Mesenchymal stem cell (in vitro differentiated cells and primary cell): ENCODE data around the gene TRPM3.
"Not testable (repeated sequence)": the region's sequence is repeated elsewhere in the genome, so short reads cannot be mapped to it uniquely, and the experiment has no call there.

Source experiments
- DNase-seq: peaks from one replicate; pipeline ENCODE4 v3.0.0-alpha.2; 2013
- H2AFZ ChIP-seq: one replicate; pipeline ENCODE4 v1.6.1; 2013; ENCODE audit warnings: low read depth, mild to moderate bottlenecking, control low read depth, inconsistent platforms, low read length, moderate library complexity
- H2AK5ac ChIP-seq: 2 replicates; pipeline ENCODE4 v1.6.1; 2013; ENCODE audit warnings: low read length, moderate library complexity, mild to moderate bottlenecking, inconsistent platforms; ENCODE audit not compliant: severe bottlenecking
- H2BK120ac ChIP-seq: one replicate; pipeline ENCODE4 v1.6.1; 2013; ENCODE audit warnings: low read depth, mild to moderate bottlenecking, inconsistent platforms, low read length, moderate library complexity
- H2BK12ac ChIP-seq, 2 experiments: one replicate each; pipeline ENCODE4 v1.6.1; 2013; ENCODE audit warnings: inconsistent platforms in 2 of 2, low read length in 2 of 2, mild to moderate bottlenecking in 2 of 2, moderate library complexity in 2 of 2, control low read depth in 1 of 2
- H2BK15ac ChIP-seq: one replicate; pipeline ENCODE4 v1.6.1; 2013; ENCODE audit warnings: mild to moderate bottlenecking, low read depth, inconsistent platforms; ENCODE audit not compliant: poor library complexity, severe bottlenecking
- H2BK5ac ChIP-seq: 2 replicates; pipeline ENCODE4 v1.6.1; 2013; ENCODE audit warnings: low read depth, mild to moderate bottlenecking, low read length, control low read depth, inconsistent platforms; ENCODE audit not compliant: poor library complexity, severe bottlenecking
- H3K14ac ChIP-seq, 2 experiments: one replicate each; pipeline ENCODE4 v1.6.1; 2013; ENCODE audit warnings: inconsistent platforms in 2 of 2, low read length in 2 of 2, control low read depth in 1 of 2, mild to moderate bottlenecking in 1 of 2, moderate library complexity in 1 of 2
- H3K18ac ChIP-seq, 2 experiments: one replicate each; pipeline ENCODE4 v1.6.1; 2013; ENCODE audit warnings: inconsistent platforms in 2 of 2, low read length in 2 of 2, control low read depth in 1 of 2, low read depth in 1 of 2, mild to moderate bottlenecking in 1 of 2
- H3K23ac ChIP-seq, 2 experiments: one replicate each; pipeline ENCODE4 v1.6.1; 2013; ENCODE audit warnings: inconsistent platforms in 2 of 2, low read length in 2 of 2, mild to moderate bottlenecking in 2 of 2, moderate library complexity in 2 of 2, control low read depth in 1 of 2
- H3K27ac ChIP-seq: 2 replicates; pipeline ENCODE4 v1.5.1; 2013; ENCODE audit warnings: mild to moderate bottlenecking, moderate library complexity, low read length, control low read depth, inconsistent platforms; ENCODE audit not compliant: poor library complexity, severe bottlenecking
- H3K27me3 ChIP-seq, 2 experiments: 2 replicates each; pipeline versions ENCODE4 v1.6.1 to v1.7.0; 2013; ENCODE audit warnings: low read length in 2 of 2, mild to moderate bottlenecking in 2 of 2, moderate library complexity in 2 of 2, control low read depth in 1 of 2, inconsistent platforms in 1 of 2; ENCODE audit not compliant: control insufficient read depth in 1 of 2, insufficient read depth in 1 of 2
- H3K36me3 ChIP-seq, 2 experiments: 2 replicates each; pipeline versions ENCODE4 v1.6.1 to v1.7.0; 2013; ENCODE audit warnings: low read length in 2 of 2, control low read depth in 1 of 2, inconsistent platforms in 1 of 2, low read depth in 1 of 2, mild to moderate bottlenecking in 1 of 2; ENCODE audit not compliant: insufficient read depth in 2 of 2, control insufficient read depth in 1 of 2
- H3K4ac ChIP-seq, 2 experiments: one replicate each; pipeline ENCODE4 v1.6.1; 2013; ENCODE audit warnings: inconsistent platforms in 2 of 2, low read length in 2 of 2, mild to moderate bottlenecking in 2 of 2, moderate library complexity in 2 of 2, control low read depth in 1 of 2, low read depth in 1 of 2
- H3K4me1 ChIP-seq: 2 replicates; pipeline ENCODE4 v1.6.1; 2013; ENCODE audit warnings: low read depth, low read length, control low read depth; ENCODE audit not compliant: control insufficient read depth, insufficient read depth
- H3K4me2 ChIP-seq: 2 replicates; pipeline ENCODE4 v1.6.1; 2013; ENCODE audit warnings: low read length, mild to moderate bottlenecking, inconsistent platforms; ENCODE audit not compliant: poor library complexity, severe bottlenecking
- H3K4me3 ChIP-seq, 2 experiments: 2 replicates each; pipeline versions ENCODE4 v1.5.1 to v1.7.0; 2013; ENCODE audit warnings: low read length in 2 of 2, mild to moderate bottlenecking in 2 of 2, control low read depth in 1 of 2, low read depth in 1 of 2; ENCODE audit not compliant: insufficient read depth in 1 of 2
- H3K79me1 ChIP-seq: replicated peaks from 2 replicates; pipeline ENCODE4 v1.6.1; 2013; ENCODE audit warnings: mild to moderate bottlenecking, control low read depth, low read length, inconsistent platforms; ENCODE audit not compliant: poor library complexity, severe bottlenecking
- H3K9ac ChIP-seq: 2 replicates; pipeline ENCODE4 v1.7.0; 2013; ENCODE audit warnings: mild to moderate bottlenecking, low read length, moderate library complexity
- H3K9me3 ChIP-seq: 2 replicates; pipeline ENCODE4 v1.7.0; 2013; ENCODE audit warnings: mild to moderate bottlenecking, low read length; ENCODE audit not compliant: control insufficient read depth
- H4K8ac ChIP-seq: one replicate; pipeline ENCODE4 v1.6.1; 2013; ENCODE audit warnings: inconsistent platforms, mild to moderate bottlenecking, low read length, moderate library complexity
- H4K91ac ChIP-seq: one replicate; pipeline ENCODE4 v1.6.1; 2013; ENCODE audit warnings: mild to moderate bottlenecking, low read length, inconsistent platforms
- WGBS: methylation state at CpG from one replicate; pipeline ENCODE4 v1.1.7; 2013; ENCODE audit warnings: mixed read lengths; 5-methylcytosine and 5-hydroxymethylcytosine counted together

TRPM3 gene

DNA sequence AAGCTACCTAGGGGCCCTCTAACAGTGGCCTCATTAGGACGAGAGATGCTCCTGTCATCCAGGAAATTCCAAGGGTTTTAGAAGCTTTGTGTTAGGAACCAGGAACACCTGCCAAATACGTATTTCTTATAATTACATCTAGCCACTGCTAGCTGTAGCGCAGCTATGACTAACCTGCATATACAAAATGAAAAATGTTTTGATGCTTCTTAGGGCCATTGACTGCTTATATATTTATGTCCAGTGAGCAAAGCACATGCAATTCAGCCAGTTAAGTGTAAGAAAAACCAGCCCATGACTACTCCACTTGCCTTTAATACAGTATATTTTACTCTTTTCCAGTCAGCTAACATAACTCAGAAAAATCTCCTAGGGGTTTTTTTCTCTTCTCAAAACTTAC is 143.3 kb downstream of the TRPM3 start:
- H2BK15ac ChIP-seq, result no peak overlapping the region
- no peak overlapping the region for H3K4me3 ChIP-seq
- H3K36me3 ChIP-seq, result no peaks in the 10 kb centered on the region
- H3K79me1 ChIP-seq, result no peaks in the 10 kb centered on the region
- WGBS, result 50% methylated on average over 1 of the region's 3 CpGs
- no peak overlapping the region for H3K14ac ChIP-seq
- no peaks in the 10 kb centered on the region for H3K4me1 ChIP-seq
- no peak overlapping the region for H4K91ac ChIP-seq
- no peaks in the 10 kb centered on the region for H3K27me3 ChIP-seq
- H3K27ac ChIP-seq, result no peak overlapping the region
- H2AFZ ChIP-seq, result no peak overlapping the region
- no peak overlapping the region for H3K18ac ChIP-seq
- no peaks in the 10 kb centered on the region for H3K9me3 ChIP-seq
- H2BK5ac ChIP-seq, result no peak overlapping the region
- H3K9ac ChIP-seq, result no peak overlapping the region
- no peak overlapping the region for H3K4ac ChIP-seq
- no peak overlapping the region for H2BK120ac ChIP-seq
- H3K4me2 ChIP-seq, result no peak overlapping the region
- no peak overlapping the region for H2BK12ac ChIP-seq
- DNase-seq, result no peak
- H2AK5ac ChIP-seq, result no peak overlapping the region
- H4K8ac ChIP-seq, result no peak overlapping the region
- no peak overlapping the region for H3K23ac ChIP-seq

DNA sequence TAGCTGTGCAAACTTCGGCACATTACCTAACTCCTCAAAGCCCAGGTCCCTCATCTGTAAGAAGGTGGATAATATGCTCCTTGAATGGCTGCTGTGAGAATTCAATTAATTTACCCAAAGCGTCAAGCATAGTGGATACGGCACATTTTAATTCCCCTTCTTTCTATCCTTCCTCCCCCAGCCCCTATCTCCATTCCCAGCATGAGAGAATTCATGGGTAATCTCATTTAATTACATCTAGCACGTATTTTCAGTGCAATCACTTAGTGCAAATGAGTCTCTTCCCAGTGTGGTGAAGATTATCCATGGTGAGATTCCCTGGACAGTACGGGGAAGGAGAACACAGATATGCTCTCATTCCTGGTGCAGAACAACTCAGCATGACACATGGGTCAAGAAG is 145.6 kb downstream of the TRPM3 start:
- Histone ChIP-seq H3K14ac (no peak overlapping the region), H3K9ac (no peak overlapping the region), H3K4ac (no peak overlapping the region), H3K23ac (no peak overlapping the region), H2AK5ac (no peak overlapping the region), H3K79me1 (no peaks in the 10 kb centered on the region), H3K36me3 (no peaks in the 10 kb centered on the region), H3K4me2 (no peak overlapping the region), H4K8ac (no peak overlapping the region), H3K4me1 (no peaks in the 10 kb centered on the region), H2BK5ac (no peak overlapping the region), H3K27ac (no peak overlapping the region), H2AFZ (no peak overlapping the region), H3K9me3 (no peaks in the 10 kb centered on the region), H3K18ac (no peak overlapping the region), H3K27me3 (no peaks in the 10 kb centered on the region), H2BK12ac (no peak overlapping the region), H3K4me3 (no peak overlapping the region), H2BK15ac (no peak overlapping the region), H4K91ac (no peak overlapping the region), H2BK120ac (no peak overlapping the region)
- DNase-seq, result no peak
- 94% methylated on average over 5 of the region's 5 CpGs for WGBS

DNA sequence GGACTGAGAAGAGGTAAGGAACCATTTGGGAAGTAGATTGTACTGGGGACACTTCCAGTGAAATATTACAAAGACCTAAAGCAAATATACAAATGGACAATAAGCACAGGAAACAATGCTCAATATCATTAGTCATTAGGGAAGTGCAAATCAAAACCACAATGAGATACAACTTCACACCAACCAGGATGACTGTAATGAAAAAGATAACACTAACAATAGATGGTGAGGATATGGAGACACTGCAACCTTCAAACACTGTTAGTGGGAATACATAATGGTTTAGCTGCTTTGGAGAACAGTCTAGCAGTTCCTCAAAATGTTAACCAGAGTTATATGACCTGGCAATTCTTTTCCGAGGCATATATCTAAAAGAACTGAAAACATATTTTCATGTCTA is 149.7 kb downstream of the TRPM3 start:
- Histone ChIP-seq H4K8ac (no peak overlapping the region), H4K91ac (no peak overlapping the region), H2AK5ac (no peak overlapping the region), H3K79me1 (no peaks in the 10 kb centered on the region), H3K18ac (no peak overlapping the region), H3K27ac (no peak overlapping the region), H3K4me3 (no peak overlapping the region), H3K27me3 (no peaks in the 10 kb centered on the region), H3K4me1 (no peaks in the 10 kb centered on the region), H3K23ac (no peak overlapping the region), H3K36me3 (no peaks in the 10 kb centered on the region), H3K4ac (no peak overlapping the region), H3K9ac (no peak overlapping the region), H2BK12ac (no peak overlapping the region), H2AFZ (no peak overlapping the region), H3K9me3 (no peaks in the 10 kb centered on the region), H3K14ac (no peak overlapping the region), H2BK120ac (no peak overlapping the region), H2BK5ac (no peak overlapping the region), H2BK15ac (no peak overlapping the region), H3K4me2 (no peak overlapping the region)
- DNase-seq, result no peak
- no CpG with 5 or more reads among the region's 1 CpG for WGBS

DNA sequence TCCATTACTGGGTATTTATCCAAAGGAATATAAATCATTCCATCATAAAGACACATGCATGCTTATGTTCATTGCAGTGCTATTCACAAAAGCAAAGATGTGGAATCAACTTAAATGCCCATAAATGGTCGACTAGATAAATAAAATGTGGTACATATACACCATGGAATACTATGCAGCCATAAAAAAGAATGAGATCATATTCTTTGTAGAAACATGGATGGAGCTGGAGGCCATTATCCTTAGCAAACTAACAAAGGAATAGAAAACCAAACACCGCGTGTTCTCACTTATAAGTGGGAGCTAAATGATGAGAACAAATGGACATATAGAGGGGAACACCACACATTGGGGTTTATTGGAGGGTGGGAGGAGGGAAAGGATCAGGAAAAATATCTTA is 155.0 kb downstream of the TRPM3 start:
- not testable (repeated sequence) for H3K14ac ChIP-seq, H3K23ac ChIP-seq, H2AK5ac ChIP-seq, H3K18ac ChIP-seq, H3K4me1 ChIP-seq, H3K4me2 ChIP-seq, H3K27me3 ChIP-seq, H4K91ac ChIP-seq, H3K36me3 ChIP-seq, H3K79me1 ChIP-seq, H2BK120ac ChIP-seq, H4K8ac ChIP-seq, H3K4ac ChIP-seq, H2AFZ ChIP-seq, H2BK5ac ChIP-seq, H3K4me3 ChIP-seq, H3K9me3 ChIP-seq, H2BK15ac ChIP-seq, H3K27ac ChIP-seq, H3K9ac ChIP-seq, H2BK12ac ChIP-seq, DNase-seq
- WGBS, result no CpG with 5 or more reads among the region's 3 CpGs
